Endothelial cell of umbilical vein (primary cell): ENCODE measurements around the gene SPPL3. TPM values are rescaled to one million over a fixed set of nuclear protein-coding genes. Genes with fewer than 3 reads are reported as not detected.
"Not testable (repeated sequence)": the region's sequence is repeated elsewhere in the genome, so short reads cannot be mapped to it uniquely, and the experiment has no call there.

Experiments used
- BruUV-seq: library from RNA; stranded (reverse); fragments of 400-500 nt; replicated peaks from 2 replicates; lab custom pipeline; 2021; lab: Mats Ljungman, UMichigan
- CTCF ChIA-PET: fragments of 300-600, 350-600 bp; sonication (Branson Sonifier 250); formaldehyde crosslinking; loops from one replicate; lab custom pipeline; 2021; ENCODE audit warnings: antibody characterized with exemption, inconsistent platforms; lab: Charles Lee
- POLR2A ChIA-PET: fragments of 300-600, 350-600 bp; sonication (Branson Sonifier 250); formaldehyde crosslinking; loops from one replicate; lab custom pipeline; 2021; ENCODE audit warnings: antibody characterized with exemption, inconsistent platforms; lab: Charles Lee
- DNase-seq: peaks from one replicate; pipeline ENCODE4 v3.0.0-alpha.2; 2011; ENCODE audit warnings: low read depth, low spot score
- FAIRE-seq: peaks from 2 replicates; lab custom pipeline; 2011; peaks lifted over from hg19 to GRCh38; lab: Jason Lieb, UNC
- H2AFZ ChIP-seq: 2 replicates; pipeline ENCODE4 v1.6.0; 2012; ENCODE audit warnings: low read depth, low read length, control low read depth, inconsistent platforms
- H3K27ac ChIP-seq: 2 replicates; pipeline ENCODE4 v1.5.1; 2011; ENCODE audit warnings: low read depth, mild to moderate bottlenecking, control low read depth, low read length, moderate library complexity; ENCODE audit not compliant: insufficient read depth
- H3K27me3 ChIP-seq, 2 experiments: 2 replicates each; pipeline versions ENCODE4 v1.6.0 to v1.6.1; 2011; ENCODE audit warnings: low read length in 2 of 2, mixed read lengths in 1 of 2; ENCODE audit not compliant: control insufficient read depth in 2 of 2, insufficient read depth in 2 of 2
- H3K36me3 ChIP-seq, 2 experiments: 2 replicates in 1 of 2; 3 replicates in 1 of 2; pipeline ENCODE4 v1.5.1; 2011; ENCODE audit warnings: low read length in 2 of 2, mild to moderate bottlenecking in 1 of 2, moderate library complexity in 1 of 2; ENCODE audit not compliant: control insufficient read depth in 2 of 2, insufficient read depth in 2 of 2; ENCODE audit errors: extremely low read depth in 1 of 2
- H3K4me1 ChIP-seq: 3 replicates; pipeline ENCODE4 v1.5.1; 2011; ENCODE audit warnings: mild to moderate bottlenecking, low read length; ENCODE audit not compliant: control insufficient read depth, insufficient read depth; ENCODE audit errors: extremely low read depth
- H3K4me2 ChIP-seq: 2 replicates; pipeline ENCODE4 v1.6.1; 2011; ENCODE audit warnings: low read length, control low read depth, mixed read lengths; ENCODE audit not compliant: insufficient read depth
- H3K4me3 ChIP-seq, 3 experiments: fragments of 200-600 bp in 1 of 3; sonication (generic), shearing (Covaris generic) in 1 of 3; replicated peaks in 1 of 3; 2 replicates each; pipeline ENCODE4 v1.5.1; 2011 to 2016; ENCODE audit warnings: control low read depth in 3 of 3, low read length in 3 of 3, mild to moderate bottlenecking in 2 of 3, inconsistent platforms in 1 of 3, low read depth in 1 of 3, moderate library complexity in 1 of 3; ENCODE audit not compliant: insufficient read depth in 1 of 3
- H3K79me2 ChIP-seq: 2 replicates; pipeline ENCODE4 v1.6.0; 2012; ENCODE audit warnings: low read length, inconsistent platforms; ENCODE audit not compliant: control insufficient read depth, insufficient read depth
- H3K9ac ChIP-seq: replicated peaks from 2 replicates; pipeline ENCODE3; 2011; ENCODE audit warnings: low read length, control low read depth; ENCODE audit not compliant: insufficient read depth; ENCODE audit errors: extremely low read depth
- H3K9me1 ChIP-seq: replicated peaks from 3 replicates; pipeline ENCODE4 v1.6.0; 2011; ENCODE audit warnings: mild to moderate bottlenecking, low read length; ENCODE audit not compliant: control insufficient read depth, insufficient read depth; ENCODE audit errors: extremely low read depth
- H3K9me3 ChIP-seq: replicated peaks from 2 replicates; pipeline ENCODE4 v1.5.1; 2012; ENCODE audit warnings: low read length, inconsistent platforms; ENCODE audit not compliant: control insufficient read depth, insufficient read depth
- H4K20me1 ChIP-seq: replicated peaks from 2 replicates; pipeline ENCODE3; 2011; ENCODE audit warnings: mild to moderate bottlenecking, low read length; ENCODE audit not compliant: control insufficient read depth, insufficient read depth; ENCODE audit errors: extremely low read depth
- EZH2 ChIP-seq: IDR thresholded peaks from 2 replicates; pipeline ENCODE4 v1.6.1; 2012; ENCODE audit warnings: borderline replicate concordance, low read depth, mild to moderate bottlenecking, moderate library complexity, low read length, inconsistent platforms; ENCODE audit not compliant: severe bottlenecking
- FOS ChIP-seq: IDR thresholded peaks from 2 replicates; pipeline ENCODE4 v1.6.1; 2011; ENCODE audit warnings: mild to moderate bottlenecking, low read length, moderate library complexity, borderline replicate concordance; ENCODE audit not compliant: insufficient read depth
- GATA2 ChIP-seq: IDR thresholded peaks from 2 replicates; pipeline ENCODE4 v1.7.0; 2011; ENCODE audit warnings: low read depth, mild to moderate bottlenecking, moderate library complexity, mixed read lengths, low read length; ENCODE audit not compliant: insufficient read length, insufficient read depth
- JUN ChIP-seq: IDR thresholded peaks from 2 replicates; pipeline ENCODE4 v1.6.1; 2011; ENCODE audit warnings: borderline replicate concordance, low read depth; ENCODE audit not compliant: insufficient read length, insufficient read depth
- MAX ChIP-seq: IDR thresholded peaks from 2 replicates; pipeline ENCODE4 v1.6.1; 2011; ENCODE audit not compliant: insufficient read depth, insufficient read length
- MYC ChIP-seq: IDR thresholded peaks from one replicate; pipeline ENCODE4 v1.6.1; 2011; ENCODE audit warnings: mild to moderate bottlenecking, low read depth, low read length
- POLR2A ChIP-seq: IDR thresholded peaks from 2 replicates; pipeline ENCODE4 v1.6.1; 2012; ENCODE audit warnings: low read depth, mild to moderate bottlenecking, control low read depth, low read length
- POLR2AphosphoS5 ChIP-seq: IDR thresholded peaks from 2 replicates; pipeline ENCODE4 v1.6.1; 2012; ENCODE audit warnings: low read depth, mild to moderate bottlenecking, control low read depth, low read length, moderate library complexity; ENCODE audit not compliant: insufficient read depth
- dilution Hi-C: fragments of 300-500 bp; cut with MboI; formaldehyde crosslinking; loops from one replicate; pipeline ENCODE4 v1.15.0; 2019; ENCODE audit warnings: low sequenced_read_pairs; ENCODE audit not compliant: extremely low pct_ligation_motif_present
- intact Hi-C: fragments of 100-400 bp; cut with micrococcal nuclease; formaldehyde crosslinking; loops from one replicate; pipeline ENCODE4 v1.10.0; 2022
- polyA plus RNA-seq, 4 experiments: library from polyadenylated mRNA; depleted of rRNA in 3 of 4; stranded (reverse) in 3 of 4; unstranded in 1 of 4; fragments of >200 nt; gene quantifications; 2 replicates each; pipeline versions ENCODE4 v1.2.1 to v1.2.3, GENCODE V29; 2011 to 2012; ENCODE audit warnings: missing spikeins in 1 of 4
- total RNA-seq: library from RNA; stranded (reverse); gene quantifications from 2 replicates; pipeline ENCODE4 v1.2.3, GENCODE V29; 2021
- TF ChIP-seq, protein P1 (sequence below), 2 donors: IDR thresholded peaks; 1 replicate in 1 of 2; 2 replicates in 1 of 2; pipeline ENCODE4 v1.5.1; 2011; ENCODE audit warnings: low read length in 2 of 2, mild to moderate bottlenecking in 2 of 2, moderate library complexity in 2 of 2, control low read depth in 1 of 2, inconsistent platforms in 1 of 2, low read depth in 1 of 2; ENCODE audit not compliant: insufficient read depth in 1 of 2; ENCODE audit errors: extremely low read depth in 1 of 2

The SPPL3 gene
- total and polyA plus RNA-seq, 2 donors (not counting 3 experiments of a cell fraction or from before 2014, with no cell fraction given): 30.6 to 53.0 TPM

DNA sequence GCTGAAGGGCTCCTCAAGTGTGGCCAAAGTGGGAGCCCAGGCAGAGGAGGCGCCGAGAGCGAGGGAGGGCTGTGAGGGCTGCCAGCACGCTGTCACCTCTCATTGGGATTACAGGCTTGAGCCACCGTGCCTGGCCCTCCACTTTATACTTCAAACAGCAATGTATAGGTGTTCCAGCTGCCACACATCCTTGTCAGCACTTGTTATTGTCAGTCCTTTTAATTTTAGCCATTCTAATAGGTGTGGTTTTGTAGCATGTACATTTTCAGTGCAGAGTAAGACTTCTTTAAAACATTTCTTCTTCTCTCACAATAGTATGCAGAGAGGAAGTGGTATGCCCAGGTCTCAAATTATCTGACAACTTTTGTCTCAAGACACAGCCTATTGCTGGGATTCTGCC lies 46.6 kb upstream of the SPPL3 start:
- H2AFZ ChIP-seq: no peak overlapping the region
- dilution Hi-C loops (no loop called here), intact Hi-C loops (no loop called here)
- H3K79me2 ChIP-seq: no peaks in the 10 kb centered on the region
- CTCF ChIA-PET: interaction anchor here (0.6 to 0.8 kb wide), 2 partner anchors 200 to 301 kb away, joined by 3 read pairs; no protein-coding TSS in a partner anchor
- no peaks in the 10 kb centered on the region for H3K36me3 ChIP-seq
- no peaks in the 10 kb centered on the region for H3K27me3 ChIP-seq
- POLR2A ChIA-PET: no interaction called here
- H3K9ac ChIP-seq: no peak overlapping the region
- no peak for FAIRE-seq
- TF ChIP-seq POLR2A (no peak), JUN (no peak), GATA2 (no peak), MYC (no peak), EZH2 (no peak), FOS (no peak), MAX (no peak), POLR2AphosphoS5 (no peak)
- TF ChIP-seq, protein P1, sequence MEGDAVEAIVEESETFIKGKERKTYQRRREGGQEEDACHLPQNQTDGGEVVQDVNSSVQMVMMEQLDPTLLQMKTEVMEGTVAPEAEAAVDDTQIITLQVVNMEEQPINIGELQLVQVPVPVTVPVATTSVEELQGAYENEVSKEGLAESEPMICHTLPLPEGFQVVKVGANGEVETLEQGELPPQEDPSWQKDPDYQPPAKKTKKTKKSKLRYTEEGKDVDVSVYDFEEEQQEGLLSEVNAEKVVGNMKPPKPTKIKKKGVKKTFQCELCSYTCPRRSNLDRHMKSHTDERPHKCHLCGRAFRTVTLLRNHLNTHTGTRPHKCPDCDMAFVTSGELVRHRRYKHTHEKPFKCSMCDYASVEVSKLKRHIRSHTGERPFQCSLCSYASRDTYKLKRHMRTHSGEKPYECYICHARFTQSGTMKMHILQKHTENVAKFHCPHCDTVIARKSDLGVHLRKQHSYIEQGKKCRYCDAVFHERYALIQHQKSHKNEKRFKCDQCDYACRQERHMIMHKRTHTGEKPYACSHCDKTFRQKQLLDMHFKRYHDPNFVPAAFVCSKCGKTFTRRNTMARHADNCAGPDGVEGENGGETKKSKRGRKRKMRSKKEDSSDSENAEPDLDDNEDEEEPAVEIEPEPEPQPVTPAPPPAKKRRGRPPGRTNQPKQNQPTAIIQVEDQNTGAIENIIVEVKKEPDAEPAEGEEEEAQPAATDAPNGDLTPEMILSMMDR (IDR thresholded peaks at IDR 0.05; ENCODE audit: extremely low read depth in 1 of 2, insufficient read depth in 1 of 2, low read depth in 1 of 2, low read length in 2 of 2): no peak
- BruUV-seq: no TSS peak
- no peak overlapping the region for H3K4me2 ChIP-seq
- H3K9me3 ChIP-seq: no peaks in the 10 kb centered on the region
- no peak for DNase-seq
- H3K4me1 ChIP-seq: no peaks in the 10 kb centered on the region
- H3K4me3 ChIP-seq: no peak overlapping the region
- H3K27ac ChIP-seq: no peak overlapping the region
- no peaks in the 10 kb centered on the region for H4K20me1 ChIP-seq
- H3K9me1 ChIP-seq: no peaks in the 10 kb centered on the region

GRCh38 chr12:120950260-120950799 lies 46.2 kb upstream of the SPPL3 start:
- H4K20me1 ChIP-seq, H3K79me2 ChIP-seq, H3K4me2 ChIP-seq, H3K27ac ChIP-seq, H3K27me3 ChIP-seq, DNase-seq, H3K9me3 ChIP-seq, BruUV-seq, H3K36me3 ChIP-seq, intact Hi-C loops, H3K4me1 ChIP-seq, H3K9me1 ChIP-seq, FAIRE-seq, H3K9ac ChIP-seq, dilution Hi-C loops, H2AFZ ChIP-seq, POLR2A ChIA-PET, H3K4me3 ChIP-seq: not testable (repeated sequence)
- CTCF ChIA-PET: interaction anchor here (0.8 kb wide), 1 partner anchor 200 kb away, joined by 3 read pairs; no protein-coding TSS in a partner anchor
